HL-60 (cell line): ENCODE data around the gene MAP4.

ENCODE experiments used
- DNase-seq, 2 experiments: peaks; one replicate each; pipeline ENCODE4 v3.0.0-alpha.2; 2010 to 2020; ENCODE audit warnings: low read depth in 1 of 2, low spot score in 1 of 2
- H3K27ac ChIP-seq: fragments of 250-450 bp; sonication (Bioruptor Pico); replicated peaks from 2 replicates; pipeline ENCODE4 v1.5.1; 2020; ENCODE audit warnings: mild to moderate bottlenecking, moderate library complexity
- H3K27me3 ChIP-seq: fragments of 250-450 bp; sonication (Bioruptor Pico); 2 replicates; pipeline ENCODE4 v1.5.1; 2021; ENCODE audit warnings: mild to moderate bottlenecking, moderate library complexity; ENCODE audit not compliant: insufficient read depth, poor library complexity, severe bottlenecking
- H3K4me3 ChIP-seq: replicated peaks from 2 replicates; pipeline ENCODE4 v1.5.1; 2011; ENCODE audit warnings: mild to moderate bottlenecking, control low read depth, low read length; ENCODE audit not compliant: insufficient read depth
- CTCF ChIP-seq: IDR thresholded peaks from one replicate; pipeline ENCODE4 v1.5.1; 2011; ENCODE audit warnings: low read length, control low read depth, inconsistent platforms; ENCODE audit not compliant: insufficient read depth
- GABPA ChIP-seq: IDR thresholded peaks from 2 replicates; pipeline ENCODE4 v1.6.1; 2012; ENCODE audit warnings: low read depth
- POLR2AphosphoS5 ChIP-seq: IDR thresholded peaks from 2 replicates; pipeline ENCODE4 v1.6.1; 2012; ENCODE audit warnings: low read depth
- REST ChIP-seq: IDR thresholded peaks from 2 replicates; pipeline ENCODE4 v1.6.1; 2012; ENCODE audit warnings: low read depth; ENCODE audit not compliant: insufficient replicate concordance
- SPI1 ChIP-seq: IDR thresholded peaks from 2 replicates; pipeline ENCODE4 v1.6.1; 2012; ENCODE audit warnings: low read depth, mild to moderate bottlenecking, borderline replicate concordance

MAP4 gene

GRCh38 chr3:47892286-47893040 lies 123.8 kb downstream of the MAP4 start:
- DNase-seq = no peak
- TF ChIP-seq CTCF (no peak), SPI1 (no peak), POLR2AphosphoS5 (no peak), GABPA (no peak), REST (no peak)
- Histone ChIP-seq H3K27me3 (no peaks in the 10 kb centered on the region), H3K27ac (no peak overlapping the region), H3K4me3 (no peak overlapping the region)

- DNase-seq = no peak
- Histone ChIP-seq H3K27me3 (no peaks in the 10 kb centered on the region), H3K4me3 (no peak overlapping the region), H3K27ac (no peak overlapping the region)
- TF ChIP-seq REST (no peak), SPI1 (no peak), GABPA (no peak), POLR2AphosphoS5 (no peak), CTCF (no peak)
Measured at GRCh38 chr3:47891613-47892005, 124.6 kb downstream of the MAP4 start.

GRCh38 chr3:47890828-47891612 lies 125.2 kb downstream of the MAP4 start:
- no peak for DNase-seq
- Histone ChIP-seq H3K4me3 (no peak overlapping the region), H3K27ac (no peak overlapping the region), H3K27me3 (no peaks in the 10 kb centered on the region)
- TF ChIP-seq CTCF (no peak), GABPA (no peak), POLR2AphosphoS5 (no peak), REST (no peak), SPI1 (no peak)
